Spinal cord (tissue), 10 donors: ENCODE results near the gene CARM1. TPM values are rescaled to one million over a fixed set of nuclear protein-coding genes. Genes with fewer than 3 reads are reported as not detected.
A peak's percentile ranks its signal among the peaks of the same experiment; 100 is the strongest.

ENCODE experiments used
- DNase-seq, 6 donors: peaks; one replicate each; pipeline versions ENCODE4 v3.0.0 to v3.0.0-alpha.2; 2013 to 2015; ENCODE audit warnings: low spot score in 6 of 6, low read depth in 4 of 6
- H3K27ac ChIP-seq: one replicate; pipeline ENCODE4 v1.5.1; 2013; ENCODE audit warnings: low read depth, low read length, control low read depth
- H3K27me3 ChIP-seq: one replicate; pipeline ENCODE4 v1.6.1; 2013; ENCODE audit warnings: low read length; ENCODE audit not compliant: control insufficient read depth, insufficient read depth
- H3K36me3 ChIP-seq: one replicate; pipeline ENCODE4 v1.6.1; 2013; ENCODE audit warnings: low read length; ENCODE audit not compliant: control insufficient read depth, insufficient read depth
- H3K4me1 ChIP-seq: one replicate; pipeline ENCODE4 v1.6.1; 2013; ENCODE audit warnings: low read length; ENCODE audit not compliant: control insufficient read depth, insufficient read depth
- H3K4me3 ChIP-seq: one replicate; pipeline ENCODE4 v1.5.1; 2013; ENCODE audit warnings: low read depth, low read length, control low read depth
- H3K9me3 ChIP-seq: one replicate; pipeline ENCODE4 v1.6.1; 2013; ENCODE audit warnings: low read length; ENCODE audit not compliant: control insufficient read depth, insufficient read depth
- WGBS: methylation state at CpG from one replicate; pipeline ENCODE4 v1.1.5; 2013; ENCODE audit warnings: missing lambda C conversion rate; ENCODE audit not compliant: insufficient coverage; 5-methylcytosine and 5-hydroxymethylcytosine counted together
- polyA plus RNA-seq, 2 donors: library from polyadenylated mRNA; unstranded; fragments of 120-200 nt; gene quantifications; one replicate each; pipeline ENCODE4 v1.2.1, GENCODE V29; 2013; ENCODE audit not compliant: insufficient read length in 2 of 2
- total RNA-seq, 2 donors: library from RNA; depleted of rRNA in 1 of 2; stranded (reverse); fragments of 120-200 nt in 1 of 2; fragments of >200 nt in 1 of 2; gene quantifications; one replicate each; pipeline versions ENCODE4 v1.2.3 to v1.2.4, GENCODE V29; 2013 to 2014
- donor health status: healthy.

Gene CARM1
- total and polyA plus RNA-seq, 4 donors = 17.4 to 72.1 (median 42.8) TPM

GRCh38 chr19:10896851-10897526 lies 25.6 kb downstream of the CARM1 start:
- WGBS = 56% methylated on average over 7 of the region's 7 CpGs
- Histone ChIP-seq H3K4me3 (no peak overlapping the region), H3K4me1 (peaks cover 63% of the 10 kb centered on the region), H3K36me3 (peaks cover 14% of the 10 kb centered on the region), H3K27ac (no peak overlapping the region), H3K27me3 (no peaks in the 10 kb centered on the region), H3K9me3 (no peaks in the 10 kb centered on the region)
- no peak for DNase-seq

- H3K27me3 ChIP-seq = no peaks in the 10 kb centered on the region
- WGBS = 61% methylated on average over 9 of the region's 10 CpGs
- no peak for DNase-seq
- peaks cover 16% of the 10 kb centered on the region for H3K36me3 ChIP-seq
- H3K9me3 ChIP-seq = peaks cover 3% of the 10 kb centered on the region
- peaks cover 55% of the 10 kb centered on the region for H3K4me1 ChIP-seq
- no peak overlapping the region for H3K27ac ChIP-seq
- no peak overlapping the region for H3K4me3 ChIP-seq
Measured at GRCh38 chr19:10898633-10899032, 27.3 kb downstream of the CARM1 start.

DNA sequence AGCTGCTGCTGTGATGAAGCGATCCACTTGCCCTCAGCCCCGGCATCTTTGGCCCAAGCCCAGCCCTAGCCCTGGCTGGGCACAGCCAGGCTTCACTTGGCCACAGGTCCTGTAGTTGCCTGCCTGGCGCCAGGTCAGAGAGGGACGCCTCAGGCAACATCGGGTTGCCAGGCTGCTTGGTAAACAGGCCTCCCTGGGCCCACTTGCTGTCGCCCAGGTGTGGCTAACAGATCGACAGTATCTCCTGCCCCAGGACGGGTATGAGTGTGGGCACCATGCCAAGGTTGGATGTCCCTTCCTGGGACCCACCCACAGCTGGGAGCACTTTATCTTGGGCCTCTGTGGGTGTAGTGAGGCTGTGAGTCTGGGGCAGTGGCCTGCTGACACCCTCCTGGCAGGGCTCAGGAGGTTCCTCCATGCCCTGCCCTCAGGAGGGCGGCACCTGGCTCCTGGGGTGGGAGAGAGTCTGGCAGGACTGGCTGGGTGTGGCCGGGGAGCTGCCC lies 27.8 kb downstream of the CARM1 start:
- Histone ChIP-seq H3K27ac (no peak overlapping the region), H3K36me3 (peaks cover 19% of the 10 kb centered on the region), H3K27me3 (no peaks in the 10 kb centered on the region), H3K4me1 (peaks cover 49% of the 10 kb centered on the region), H3K9me3 (peaks cover 3% of the 10 kb centered on the region), H3K4me3 (no peak overlapping the region)
- 44% methylated on average over 9 of the region's 10 CpGs for WGBS
- DNase-seq = peak in 1 of 6 donors; percentile 55

- no peak overlapping the region for H3K4me3 ChIP-seq
- peaks cover 77% of the 10 kb centered on the region for H3K36me3 ChIP-seq
- WGBS = 94% methylated on average over 14 of the region's 14 CpGs
Measured at GRCh38 chr19:10907925-10908324, 36.6 kb downstream of the CARM1 start.

GRCh38 chr19:10908380-10908960 lies 37.1 kb downstream of the CARM1 start:
- WGBS = 97% methylated on average over 15 of the region's 17 CpGs
- Histone ChIP-seq H3K27me3 (no peaks in the 10 kb centered on the region), H3K4me3 (no peak overlapping the region), H3K27ac (no peak overlapping the region), H3K36me3 (peaks cover 82% of the 10 kb centered on the region), H3K9me3 (no peaks in the 10 kb centered on the region), H3K4me1 (no peaks in the 10 kb centered on the region)
- no peak for DNase-seq

More at GRCh38 chr19:10907925-10908324, 36.6 kb downstream of the CARM1 start:
- DNase-seq = no peak
- no peaks in the 10 kb centered on the region for H3K9me3 ChIP-seq
- H3K27ac ChIP-seq = no peak overlapping the region
- H3K4me1 ChIP-seq = no peaks in the 10 kb centered on the region
- no peaks in the 10 kb centered on the region for H3K27me3 ChIP-seq

GRCh38 chr19:10911579-10912363 lies 40.4 kb downstream of the CARM1 start:
- 94% methylated on average over 31 of the region's 31 CpGs for WGBS
- no peak for DNase-seq
- H3K27ac ChIP-seq = no peak overlapping the region

GRCh38 chr19:10912619-10913018 lies 41.3 kb downstream of the CARM1 start:
- DNase-seq = no peak
- H3K27me3 ChIP-seq = no peaks in the 10 kb centered on the region
- H3K36me3 ChIP-seq = peaks cover 94% of the 10 kb centered on the region
- H3K27ac ChIP-seq = no peak overlapping the region
- H3K4me1 ChIP-seq = no peaks in the 10 kb centered on the region
- 95% methylated on average over 18 of the region's 18 CpGs for WGBS
- H3K4me3 ChIP-seq = no peak overlapping the region
- H3K9me3 ChIP-seq = no peaks in the 10 kb centered on the region

More at GRCh38 chr19:10911579-10912363, 40.4 kb downstream of the CARM1 start:
- peaks cover 94% of the 10 kb centered on the region for H3K36me3 ChIP-seq
- H3K4me1 ChIP-seq = no peaks in the 10 kb centered on the region
- no peaks in the 10 kb centered on the region for H3K27me3 ChIP-seq
- no peaks in the 10 kb centered on the region for H3K9me3 ChIP-seq
- H3K4me3 ChIP-seq = no peak overlapping the region

- peaks cover 94% of the 10 kb centered on the region for H3K36me3 ChIP-seq
- no peak overlapping the region for H3K27ac ChIP-seq
- WGBS = 95% methylated on average over 20 of the region's 24 CpGs
- DNase-seq = no peak
- no peaks in the 10 kb centered on the region for H3K4me1 ChIP-seq
- no peak overlapping the region for H3K4me3 ChIP-seq
- H3K27me3 ChIP-seq = no peaks in the 10 kb centered on the region
- no peaks in the 10 kb centered on the region for H3K9me3 ChIP-seq
Measured at GRCh38 chr19:10913716-10914340, 42.5 kb downstream of the CARM1 start.
